Upper lobe of left lung (tissue), 4 donors: Measurements from ENCODE around the gene CAPZB.

Experiments
- POLR2A ChIP-seq, 4 donors: fragments of 450-650 bp; IDR thresholded peaks; one replicate each; pipeline ENCODE4 v1.5.1; 2016 to 2017; ENCODE audit warnings: antibody characterized with exemption in 4 of 4, mild to moderate bottlenecking in 2 of 4
- POLR2AphosphoS5 ChIP-seq, 2 donors: sonication (generic); formaldehyde crosslinking; IDR thresholded peaks; one replicate each; pipeline ENCODE4 v1.5.1; 2017; ENCODE audit warnings: antibody characterized with exemption in 2 of 2
- TF ChIP-seq, protein P1 (sequence below), 6 experiments: fragments of 450-650 bp in 4 of 6; fragments of 200-600 bp in 2 of 6; sonication (generic) in 2 of 6; IDR thresholded peaks; one replicate each; pipeline ENCODE4 v1.5.1; 2016 to 2019; ENCODE audit warnings: antibody characterized with exemption in 6 of 6

DNA sequence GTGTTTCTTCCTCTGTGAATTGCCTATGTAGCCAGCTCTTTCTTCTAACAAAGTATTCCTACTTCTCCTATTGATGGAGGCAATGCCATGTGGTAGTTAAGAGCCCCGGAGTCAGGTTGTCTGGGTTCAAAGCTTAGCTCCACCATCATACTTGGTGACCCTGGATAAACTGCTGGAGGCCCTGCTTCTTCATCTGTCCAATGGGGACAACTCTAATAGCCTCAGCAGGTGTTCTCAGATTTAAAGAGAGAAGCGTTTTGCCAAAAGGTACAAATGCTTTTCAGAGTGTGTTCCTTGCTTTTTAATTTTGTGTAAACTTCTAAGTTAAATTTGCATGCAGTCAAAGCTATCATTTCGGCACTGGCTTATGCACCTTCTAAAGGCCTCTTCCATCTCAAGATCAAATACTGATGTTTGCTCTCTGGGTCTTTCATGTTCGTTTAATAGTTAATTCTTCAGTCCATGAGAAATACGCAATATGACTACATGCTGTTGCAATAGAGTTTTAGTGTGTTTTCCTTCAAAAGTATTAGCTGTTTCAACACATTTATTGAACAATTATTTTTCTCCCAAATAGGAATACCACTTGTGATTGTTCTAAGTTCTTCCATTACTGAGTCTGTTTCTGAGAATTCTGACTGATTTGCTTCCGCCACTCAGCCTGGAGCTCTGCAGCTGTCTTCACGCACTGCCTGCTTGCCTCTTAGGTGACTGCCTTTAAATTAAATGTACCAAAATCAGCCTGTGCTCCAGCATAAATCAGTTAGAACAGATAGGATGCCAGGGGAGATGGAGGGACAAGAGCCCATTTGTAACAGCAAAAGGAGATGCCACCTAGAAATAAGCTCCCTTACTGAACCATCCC, 75.6 kb downstream of the CAPZB start:
- TF ChIP-seq, protein P1, sequence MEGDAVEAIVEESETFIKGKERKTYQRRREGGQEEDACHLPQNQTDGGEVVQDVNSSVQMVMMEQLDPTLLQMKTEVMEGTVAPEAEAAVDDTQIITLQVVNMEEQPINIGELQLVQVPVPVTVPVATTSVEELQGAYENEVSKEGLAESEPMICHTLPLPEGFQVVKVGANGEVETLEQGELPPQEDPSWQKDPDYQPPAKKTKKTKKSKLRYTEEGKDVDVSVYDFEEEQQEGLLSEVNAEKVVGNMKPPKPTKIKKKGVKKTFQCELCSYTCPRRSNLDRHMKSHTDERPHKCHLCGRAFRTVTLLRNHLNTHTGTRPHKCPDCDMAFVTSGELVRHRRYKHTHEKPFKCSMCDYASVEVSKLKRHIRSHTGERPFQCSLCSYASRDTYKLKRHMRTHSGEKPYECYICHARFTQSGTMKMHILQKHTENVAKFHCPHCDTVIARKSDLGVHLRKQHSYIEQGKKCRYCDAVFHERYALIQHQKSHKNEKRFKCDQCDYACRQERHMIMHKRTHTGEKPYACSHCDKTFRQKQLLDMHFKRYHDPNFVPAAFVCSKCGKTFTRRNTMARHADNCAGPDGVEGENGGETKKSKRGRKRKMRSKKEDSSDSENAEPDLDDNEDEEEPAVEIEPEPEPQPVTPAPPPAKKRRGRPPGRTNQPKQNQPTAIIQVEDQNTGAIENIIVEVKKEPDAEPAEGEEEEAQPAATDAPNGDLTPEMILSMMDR (IDR thresholded peaks at IDR 0.05) = no peak
- TF ChIP-seq POLR2A (IDR thresholded peaks at IDR 0.05) (no peak), POLR2AphosphoS5 (IDR thresholded peaks at IDR 0.05) (no peak)
